ENCODE data around the gene AFDN.

AFDN gene

DNA sequence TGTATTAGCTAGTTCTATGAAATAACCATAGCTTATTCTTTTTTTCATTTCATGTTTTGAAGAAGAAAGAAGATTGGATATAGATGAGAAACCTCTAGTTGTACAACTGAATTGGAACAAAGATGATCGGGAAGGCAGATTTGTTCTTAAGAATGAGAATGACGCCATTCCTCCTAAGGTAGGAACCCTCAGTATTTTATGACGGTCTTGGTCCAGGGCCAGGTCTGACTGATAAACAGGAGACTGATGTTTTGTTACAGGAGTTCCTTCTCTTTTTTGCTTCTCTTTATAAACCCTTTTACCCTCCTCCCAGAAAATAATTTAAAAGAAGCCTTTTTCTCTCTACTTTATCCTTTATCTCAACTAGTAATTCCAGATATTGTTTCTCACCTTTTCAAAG, 43.6 kb downstream of the AFDN start:
- DNase-seq (ENCODE audit: low read depth in 1 of 2, low spot score in 1 of 2), result no peak

DNA sequence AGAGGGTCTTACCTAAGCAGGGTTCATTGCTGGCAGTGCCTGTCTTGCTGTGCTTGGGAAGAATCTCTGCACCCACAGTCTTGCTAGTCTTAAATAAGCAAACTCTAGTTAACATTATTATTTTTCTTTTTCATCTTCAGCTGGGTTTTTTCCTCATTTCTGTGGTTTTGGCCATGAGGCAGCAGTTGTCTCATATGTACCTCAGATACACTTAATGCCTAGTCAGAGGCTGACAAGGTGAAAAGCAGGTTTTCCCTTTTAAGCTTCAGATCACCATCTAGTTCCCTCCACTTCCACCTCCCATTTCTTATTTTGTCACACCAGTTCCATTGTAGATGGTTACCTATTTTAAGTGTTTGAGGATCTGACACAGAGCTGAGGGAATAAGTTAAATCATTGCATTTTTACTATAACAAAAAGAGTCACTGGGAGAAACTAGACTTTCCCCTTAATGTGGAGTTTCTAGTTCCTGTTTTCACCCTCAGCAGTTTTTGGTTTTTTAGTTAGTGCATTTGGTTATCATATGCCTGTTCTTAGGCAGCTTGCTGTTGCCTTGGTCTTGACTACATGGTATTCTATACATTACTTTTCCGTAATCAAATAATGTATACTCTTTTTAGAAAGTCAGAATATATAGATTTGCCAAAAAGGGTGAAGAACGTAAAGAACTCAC, 46.0 kb downstream of the AFDN start:
- DNase-seq (ENCODE audit: low read depth in 1 of 2, low spot score in 1 of 2), result no peak

DNA sequence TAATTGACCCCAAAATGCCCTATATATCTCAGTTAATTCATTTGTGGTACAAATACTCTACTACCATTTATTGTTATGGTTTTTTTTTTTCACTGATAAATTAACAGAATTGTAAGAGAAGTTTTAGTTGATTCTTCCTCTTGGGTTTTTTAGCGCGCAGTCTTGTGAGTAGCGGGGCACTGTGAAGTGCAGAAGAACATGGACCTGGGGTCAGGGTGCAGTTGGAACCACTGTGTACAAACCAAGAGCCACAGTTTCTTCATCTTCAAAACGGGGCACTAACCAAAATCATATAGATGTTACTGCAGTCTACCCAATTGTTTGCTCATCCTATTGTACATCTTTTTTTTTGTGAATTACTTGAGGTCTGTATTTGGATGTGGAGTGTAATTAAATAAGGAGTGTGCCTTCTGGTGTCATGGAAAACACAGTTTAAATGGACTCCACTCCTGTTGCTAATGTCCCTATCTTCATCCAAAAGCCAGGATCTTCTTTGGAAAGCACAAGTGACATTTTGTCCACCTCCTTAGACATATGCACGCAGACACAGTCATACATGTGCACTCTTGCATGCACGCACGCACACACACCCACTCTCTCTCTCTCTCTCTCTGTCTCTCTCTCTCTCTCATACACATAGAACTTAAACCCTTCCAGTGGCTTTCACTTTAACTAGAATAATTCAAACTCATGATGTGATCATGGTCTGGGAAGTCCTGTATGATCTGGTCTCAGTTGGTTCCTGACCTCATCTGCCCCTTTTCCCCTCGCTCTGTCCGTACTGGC, 51.5 kb downstream of the AFDN start:
- DNase-seq (ENCODE audit: low read depth in 1 of 2, low spot score in 1 of 2), result no peak

DNA sequence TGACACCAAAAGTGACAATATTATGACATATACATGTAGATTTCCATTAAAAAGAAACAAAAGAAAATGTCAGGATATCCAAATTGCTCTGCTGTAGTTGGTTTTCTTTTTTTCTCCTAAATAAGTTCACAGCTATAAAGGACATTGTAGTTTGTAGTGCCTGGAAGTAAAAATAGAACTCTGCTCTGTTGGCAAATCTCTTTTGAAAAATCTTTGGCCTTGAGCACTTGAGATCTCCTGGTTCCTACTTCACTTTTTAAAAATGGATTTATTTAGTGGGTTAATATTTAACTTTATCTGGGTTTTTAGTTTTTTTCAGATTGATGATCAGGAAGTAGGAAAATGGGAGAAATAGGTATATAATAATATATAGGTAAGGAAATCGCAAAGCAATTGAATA, 52.9 kb downstream of the AFDN start:
- no peak for DNase-seq (ENCODE audit: low read depth in 1 of 2, low spot score in 1 of 2)

DNA sequence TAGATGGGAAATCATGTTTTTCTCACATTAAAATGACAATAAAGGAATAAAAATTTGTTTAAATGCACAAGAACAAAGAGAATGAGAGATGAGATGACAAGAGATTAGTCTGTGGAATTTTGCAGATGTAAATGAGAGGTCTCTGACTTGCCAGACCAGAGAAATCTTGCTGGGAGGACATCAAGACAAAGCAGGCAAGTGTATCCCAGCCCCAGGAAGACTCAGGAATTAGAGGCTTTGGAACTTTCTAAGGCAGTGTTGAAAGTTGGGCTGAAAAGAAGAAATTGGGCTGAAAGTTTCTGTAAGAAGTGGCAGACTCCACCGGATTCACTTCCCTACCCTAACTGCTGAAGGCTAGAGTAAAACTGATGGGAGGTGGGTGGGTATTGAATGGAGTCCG, 54.6 kb downstream of the AFDN start:
- DNase-seq (ENCODE audit: low read depth in 1 of 2, low spot score in 1 of 2), result no peak

DNA sequence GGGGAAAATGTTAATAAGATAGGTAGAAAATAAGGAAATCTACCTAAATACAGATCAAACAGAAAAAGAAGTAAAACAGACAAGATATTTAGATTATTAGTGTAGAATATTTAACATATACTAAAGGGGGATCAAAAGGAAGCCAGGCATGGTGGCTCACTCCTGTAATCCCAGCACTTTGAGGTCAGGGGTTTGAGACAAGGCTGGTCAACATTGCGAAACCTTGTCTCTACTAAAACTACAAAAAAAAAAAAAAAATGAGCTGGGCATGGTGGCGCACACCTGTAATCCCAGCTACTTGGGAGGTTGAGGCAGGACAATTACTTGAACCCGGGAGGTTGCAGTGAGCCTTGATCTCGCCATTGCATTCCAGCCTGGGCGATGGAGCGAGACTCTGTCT, 55.5 kb downstream of the AFDN start:
- no peak for DNase-seq (ENCODE audit: low read depth in 1 of 2, low spot score in 1 of 2)

DNA sequence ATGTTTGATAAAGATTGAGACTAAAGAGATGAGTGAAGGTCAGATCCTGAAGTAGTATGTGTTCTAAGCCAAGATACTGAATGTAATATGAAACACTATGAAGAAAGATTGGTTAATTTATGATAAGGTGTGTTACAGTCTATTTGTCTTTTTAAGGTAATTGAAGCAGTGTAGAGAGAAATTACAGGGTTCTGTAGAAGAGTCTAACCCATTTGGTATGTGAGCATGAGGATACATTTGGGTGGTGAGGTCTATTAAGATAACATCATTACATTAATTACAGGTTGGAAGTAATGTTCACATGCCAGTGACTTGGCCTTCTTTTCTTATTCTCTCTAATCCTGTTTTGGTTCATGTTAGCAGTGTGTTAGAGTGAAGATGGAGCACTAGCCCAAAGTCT, 61.4 kb downstream of the AFDN start:
- no peak for DNase-seq (ENCODE audit: low read depth in 1 of 2, low spot score in 1 of 2)

DNA sequence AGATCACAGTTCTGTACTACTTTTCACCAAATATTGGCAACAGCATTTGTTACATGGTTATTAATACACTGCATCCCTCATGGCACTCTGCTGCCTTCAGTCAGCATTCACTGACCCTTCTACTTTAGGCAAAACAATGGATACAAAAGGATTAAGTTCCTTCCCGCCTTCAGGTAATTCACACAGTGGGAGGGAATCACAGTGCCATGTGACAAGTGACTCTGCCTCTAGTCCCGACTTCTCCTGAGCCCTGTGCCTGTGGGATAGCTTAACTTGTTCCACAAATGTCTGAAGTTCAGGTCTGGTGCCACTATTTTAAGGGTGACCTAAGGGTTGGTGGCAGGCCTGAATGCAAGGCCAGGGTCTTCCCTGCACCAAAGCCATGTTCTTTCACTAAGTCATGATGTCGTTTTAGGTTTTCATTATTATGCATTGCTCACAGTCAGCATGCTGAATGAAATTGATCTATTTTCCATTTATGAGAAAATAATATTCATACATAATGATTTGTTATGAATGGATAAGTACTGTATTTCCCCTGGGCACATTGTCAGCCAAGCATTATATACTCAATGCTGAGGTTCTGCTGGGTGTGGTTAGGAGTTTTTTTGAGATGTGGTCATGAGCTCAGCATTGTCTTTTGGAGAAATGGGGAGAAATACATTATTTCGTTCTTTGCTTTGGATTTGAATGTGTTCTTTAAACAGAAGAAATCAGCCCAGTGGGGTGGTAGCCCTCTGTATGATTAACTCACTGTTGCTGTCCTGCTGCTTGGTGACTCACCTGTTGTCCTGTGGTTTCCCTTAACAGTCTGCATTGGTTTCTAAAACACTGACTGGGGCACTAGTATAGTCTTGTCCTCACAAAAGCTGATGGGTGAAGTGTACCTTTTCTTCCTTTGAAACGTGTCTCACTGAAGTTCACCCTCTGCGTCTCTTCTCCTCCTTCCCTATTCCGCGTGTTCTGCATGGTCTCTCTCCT, 66.4 kb downstream of the AFDN start:
- DNase-seq (ENCODE audit: low read depth in 1 of 2, low spot score in 1 of 2), result no peak

DNA sequence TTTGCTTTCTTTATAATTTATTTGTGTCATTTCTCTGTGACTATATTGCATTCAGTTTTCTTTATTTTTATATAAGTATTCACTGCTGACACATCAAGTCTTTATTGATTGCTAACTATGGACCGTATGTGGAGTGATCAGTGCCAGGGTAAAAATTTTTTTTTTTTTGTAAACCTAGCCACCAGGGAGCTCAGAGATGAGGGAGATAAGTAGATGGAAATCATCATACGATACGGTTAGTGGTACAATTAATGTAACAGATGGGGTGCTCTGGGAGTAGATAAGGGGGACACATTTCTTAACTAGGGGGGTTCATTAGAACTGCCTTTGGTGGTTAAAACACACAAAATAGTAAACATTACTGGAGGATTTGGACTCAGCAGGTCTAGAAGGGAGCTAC, 68.3 kb downstream of the AFDN start:
- DNase-seq (ENCODE audit: low read depth in 1 of 2, low spot score in 1 of 2), result no peak

DNA sequence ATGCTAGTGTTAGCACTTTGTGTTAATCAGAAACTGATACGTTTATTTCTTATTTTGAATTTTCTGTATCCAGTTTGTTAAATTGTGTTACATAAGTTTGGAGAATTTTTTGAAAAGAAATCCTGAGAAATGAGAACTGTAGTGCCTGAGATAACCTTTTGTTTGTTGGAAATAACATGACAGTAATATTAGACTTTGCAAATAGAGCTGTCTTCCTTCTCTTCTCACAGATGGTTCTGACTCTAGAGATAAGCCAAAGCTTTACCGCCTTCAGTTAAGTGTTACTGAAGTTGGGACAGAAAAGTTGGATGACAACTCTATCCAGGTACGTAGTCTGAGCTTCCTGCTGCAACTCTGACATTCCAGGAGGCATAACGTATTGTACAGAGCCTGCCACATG, 69.9 kb downstream of the AFDN start:
- DNase-seq (ENCODE audit: low read depth in 1 of 2, low spot score in 1 of 2), result no peak

DNA sequence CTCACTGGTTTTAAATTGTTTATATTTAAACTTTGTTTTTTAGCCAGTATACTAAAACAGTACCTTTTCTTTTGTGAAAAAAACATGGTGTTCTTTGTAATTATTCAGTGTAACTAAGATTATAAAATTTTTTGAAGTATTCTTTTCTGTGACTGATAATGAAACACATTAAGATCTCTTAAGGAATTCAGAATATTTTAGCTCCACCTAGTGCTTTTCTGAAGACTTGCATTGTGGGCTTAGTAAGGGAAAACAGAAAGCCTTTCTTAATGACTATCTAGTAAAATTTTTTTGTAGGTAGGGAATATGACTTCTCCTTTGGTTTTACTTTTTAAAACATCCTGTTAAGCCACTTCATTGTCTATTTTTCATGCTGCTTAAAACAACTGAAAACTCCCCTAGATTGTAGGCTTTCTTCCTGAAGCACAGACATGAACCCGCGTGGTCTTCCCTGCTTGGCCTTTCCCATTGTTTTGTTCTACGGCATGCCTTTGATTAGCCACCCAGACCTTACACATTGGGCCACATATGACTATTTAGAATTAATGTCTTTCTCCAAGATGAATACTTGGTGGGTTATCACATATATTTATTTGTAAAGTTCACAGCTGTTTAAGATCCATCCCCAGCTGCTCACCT, 72.1 kb downstream of the AFDN start:
- no peak for DNase-seq (ENCODE audit: low read depth in 1 of 2, low spot score in 1 of 2)

DNA sequence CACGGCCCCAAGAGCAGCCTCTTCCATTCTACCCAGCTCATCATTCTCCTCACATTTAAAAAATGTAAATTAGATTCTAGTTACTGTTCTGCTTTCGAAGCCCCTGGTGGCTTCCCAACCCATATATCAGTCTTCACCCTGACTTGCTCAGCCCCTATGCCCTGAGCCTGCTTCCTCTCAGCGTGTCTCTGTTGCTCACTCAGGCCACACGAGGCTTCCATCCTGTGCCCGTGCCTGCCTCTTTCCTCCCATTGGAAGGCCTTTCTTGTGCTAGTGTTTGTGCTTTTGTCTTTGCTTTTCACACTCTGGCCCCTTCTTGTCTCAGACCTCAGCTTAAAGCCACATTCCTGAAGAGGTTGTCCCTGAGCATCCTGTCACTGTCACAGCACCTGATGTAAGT, 78.1 kb downstream of the AFDN start:
- DNase-seq (ENCODE audit: low read depth in 1 of 2, low spot score in 1 of 2), result no peak

DNA sequence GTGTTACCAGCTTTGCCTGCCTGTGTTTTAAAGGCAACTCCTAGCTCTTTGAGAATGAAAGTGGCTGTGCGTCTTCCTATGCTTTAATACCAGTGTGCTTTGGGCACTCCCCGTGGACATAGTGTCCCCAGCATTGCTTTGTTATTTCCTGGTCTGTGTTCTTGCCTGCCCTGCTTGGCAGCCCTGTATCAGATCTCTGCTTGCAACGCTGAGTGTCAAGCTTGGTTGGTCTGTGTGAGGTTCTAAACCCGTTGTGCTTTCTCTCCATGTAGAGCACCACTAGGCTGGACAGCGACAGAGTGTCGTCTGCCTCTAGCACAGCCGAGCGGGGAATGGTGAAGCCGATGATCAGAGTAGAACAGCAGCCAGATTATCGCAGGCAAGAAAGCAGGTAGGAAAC, 80.2 kb downstream of the AFDN start:
- no peak for DNase-seq (ENCODE audit: low read depth in 1 of 2, low spot score in 1 of 2)

DNA sequence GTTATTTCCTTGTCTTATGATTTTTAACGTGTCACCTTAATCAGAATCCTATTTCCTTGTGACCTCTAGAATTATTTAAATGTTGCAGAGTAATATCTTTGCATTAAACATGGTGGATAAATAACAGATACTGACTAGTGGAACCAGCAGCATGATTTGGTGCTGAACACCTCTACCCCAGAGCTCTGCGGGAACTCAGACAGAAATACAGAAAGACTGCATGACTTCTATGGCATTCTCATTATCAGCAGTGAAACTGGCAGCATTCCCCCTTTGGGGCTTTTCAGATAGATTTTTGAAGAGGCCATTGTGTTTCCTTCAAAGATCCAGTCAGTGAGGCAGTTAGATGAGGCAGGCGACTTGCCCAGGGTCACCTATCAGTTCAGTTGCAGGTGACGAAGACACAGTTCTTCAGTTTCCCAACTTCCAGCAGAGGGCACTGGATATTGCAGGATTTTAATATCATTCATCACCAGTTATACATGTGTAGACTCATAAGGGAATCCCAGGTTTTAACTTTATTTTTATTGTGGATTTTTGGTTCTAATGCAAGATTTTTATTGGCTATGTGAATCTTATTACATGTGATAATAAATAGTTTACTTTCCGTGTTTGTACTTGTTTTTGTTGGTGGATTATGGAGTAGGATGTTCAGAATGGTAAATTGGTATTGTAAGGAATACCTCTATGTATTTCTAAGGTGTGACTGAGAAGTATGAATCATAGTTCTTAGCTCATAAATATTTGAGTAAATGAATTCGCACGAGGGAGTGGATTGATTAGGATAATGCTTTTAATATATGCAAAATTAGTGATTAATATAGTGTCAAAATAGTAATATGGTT, 81.3 kb downstream of the AFDN start:
- DNase-seq (ENCODE audit: low read depth in 1 of 2, low spot score in 1 of 2), result no peak

DNA sequence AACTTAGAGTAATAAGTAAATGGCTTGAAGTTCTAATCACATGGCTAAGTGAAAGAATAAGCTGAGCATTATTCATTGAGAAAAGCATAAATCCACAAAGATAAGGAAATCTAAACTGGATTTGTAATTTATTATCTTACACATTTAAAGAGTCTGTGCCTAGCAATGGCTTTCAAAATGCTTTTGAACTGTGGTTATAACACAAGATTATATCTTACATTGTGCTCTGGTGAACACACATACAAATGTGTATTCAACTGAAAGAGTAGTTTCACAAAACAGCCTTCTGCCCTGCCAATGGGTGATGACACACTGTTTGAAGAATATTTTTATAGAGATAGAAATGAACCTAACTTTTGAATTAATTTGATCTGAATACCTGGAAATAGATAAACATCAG, 83.3 kb downstream of the AFDN start:
- no peak for DNase-seq (ENCODE audit: low read depth in 1 of 2, low spot score in 1 of 2)

DNA sequence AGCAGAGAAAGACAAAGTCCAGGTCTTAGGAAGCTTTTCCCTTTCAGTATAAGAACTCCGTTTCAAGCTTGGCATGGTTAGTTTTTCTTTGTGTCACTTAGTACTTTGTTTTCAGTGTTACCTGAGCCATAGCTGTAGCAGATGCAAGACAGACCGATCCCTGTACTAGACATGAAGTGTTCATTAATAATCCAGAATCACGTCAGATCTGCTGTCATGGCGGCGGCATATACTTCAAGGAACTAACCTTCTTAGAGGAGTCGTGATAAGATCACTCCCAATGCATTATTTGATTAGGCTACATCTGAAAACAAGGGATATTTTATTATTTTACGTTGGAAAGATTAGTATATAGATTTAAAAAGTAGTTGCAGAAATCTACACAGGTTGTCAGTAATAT, 83.9 kb downstream of the AFDN start:
- no peak for DNase-seq (ENCODE audit: low read depth in 1 of 2, low spot score in 1 of 2)

DNA sequence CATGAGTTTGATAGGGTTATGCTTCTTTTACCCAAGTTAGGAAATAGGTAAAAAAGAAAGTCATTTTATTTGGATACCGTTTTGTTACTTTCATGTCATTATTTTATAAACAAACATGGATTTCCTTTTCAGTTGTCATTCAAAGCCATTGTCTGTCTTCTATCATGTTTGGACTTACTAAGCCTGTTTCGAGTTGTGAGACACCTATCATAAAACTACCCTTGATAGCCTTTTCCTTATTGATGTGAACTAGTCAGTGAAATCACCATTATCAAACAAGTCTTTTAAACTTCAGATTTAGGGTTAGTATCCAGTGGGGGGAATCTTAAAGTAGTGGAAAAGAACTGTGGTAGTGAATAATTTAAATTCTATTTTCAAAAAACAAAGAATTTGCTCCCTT, 85.8 kb downstream of the AFDN start:
- no peak for DNase-seq (ENCODE audit: low read depth in 1 of 2, low spot score in 1 of 2)

DNA sequence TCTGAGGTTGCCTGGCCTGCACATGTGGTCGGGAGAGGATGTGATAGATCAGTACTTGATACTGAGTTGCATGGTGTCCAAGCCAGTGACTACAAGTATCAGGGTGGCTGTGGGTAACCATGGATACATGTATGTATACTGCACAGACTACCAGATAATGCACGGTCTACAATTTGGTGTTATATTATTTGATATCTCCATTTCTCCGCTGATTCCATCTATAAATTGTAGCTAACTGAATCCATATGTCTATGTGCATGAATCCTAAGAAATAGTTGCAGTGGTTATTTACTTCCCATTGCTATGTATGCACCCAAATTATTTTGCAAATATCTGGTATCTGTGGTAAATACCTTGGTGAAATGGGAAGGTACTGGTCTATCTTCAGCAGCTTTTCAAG, 87.0 kb downstream of the AFDN start:
- no peak for DNase-seq (ENCODE audit: low read depth in 1 of 2, low spot score in 1 of 2)

DNA sequence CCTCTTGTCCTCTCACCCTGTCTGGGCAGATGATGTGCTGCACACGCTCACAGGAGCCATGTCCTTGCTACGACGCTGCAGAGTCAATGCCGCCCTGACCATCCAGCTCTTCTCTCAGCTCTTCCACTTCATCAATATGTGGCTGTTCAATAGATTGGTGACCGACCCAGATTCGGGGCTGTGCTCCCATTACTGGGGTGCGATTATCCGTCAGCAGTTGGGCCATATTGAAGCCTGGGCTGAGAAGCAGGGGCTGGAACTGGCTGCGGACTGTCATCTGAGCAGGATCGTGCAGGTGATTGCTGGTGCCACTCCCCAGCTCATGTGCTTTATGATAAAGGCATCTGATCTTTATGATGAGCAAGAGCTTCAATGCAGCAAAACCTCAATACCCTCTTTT, 88.4 kb downstream of the AFDN start:
- DNase-seq (ENCODE audit: low read depth in 1 of 2, low spot score in 1 of 2), result no peak

DNA sequence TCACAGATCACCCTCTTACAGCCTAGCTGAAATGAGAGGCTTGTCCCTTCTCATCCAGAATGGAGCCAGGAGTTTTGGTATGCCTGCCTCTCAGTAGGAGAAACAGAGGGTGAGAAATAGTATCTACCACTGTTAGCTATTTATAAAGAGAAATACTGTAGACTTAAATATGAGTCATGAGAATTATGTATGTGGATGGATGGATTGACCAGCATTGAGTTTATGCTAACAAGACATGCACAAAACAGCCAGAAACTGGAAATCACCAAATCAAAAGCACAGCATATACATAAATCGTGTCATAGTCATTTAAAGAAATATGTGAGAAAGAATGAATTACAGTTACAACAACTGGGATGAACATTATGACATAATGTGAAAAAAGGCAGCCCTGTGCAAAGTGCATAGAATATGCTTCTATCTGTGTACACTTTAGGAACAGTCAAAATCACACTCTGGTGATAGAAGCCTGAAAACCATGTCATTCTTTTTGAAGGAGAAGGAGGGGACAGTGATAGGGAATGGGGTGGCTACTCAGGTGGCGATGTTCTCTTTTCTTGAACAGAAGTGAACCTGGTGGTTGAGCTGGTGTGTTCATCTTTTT, 90.9 kb downstream of the AFDN start:
- DNase-seq (ENCODE audit: low read depth in 1 of 2, low spot score in 1 of 2), result no peak
